Stomach (tissue), 4 donors: ENCODE results near the gene LY6G6C.

Source experiments
- POLR2A ChIP-seq, 4 donors: fragments of 450-650 bp; IDR thresholded peaks; one replicate each; pipeline ENCODE4 v1.6.1; 2016; ENCODE audit warnings: antibody characterized with exemption in 4 of 4, control low read depth in 2 of 4, mild to moderate bottlenecking in 1 of 4, moderate library complexity in 1 of 4
- TF ChIP-seq, protein P1 (sequence below), 7 experiments: fragments of 450-650 bp in 4 of 7; fragments of 200-600 bp in 3 of 7; sonication (generic) in 3 of 7; IDR thresholded peaks; one replicate each; pipeline ENCODE4 v1.5.1; 2016 to 2019; ENCODE audit warnings: antibody characterized with exemption in 7 of 7, control low read depth in 2 of 7, mild to moderate bottlenecking in 1 of 7

GRCh38 chr6:31710523-31711219 lies 10.9 kb downstream of the LY6G6C start:
- no peak for TF ChIP-seq POLR2A (IDR thresholded peaks at IDR 0.05)
- TF ChIP-seq, protein P1, sequence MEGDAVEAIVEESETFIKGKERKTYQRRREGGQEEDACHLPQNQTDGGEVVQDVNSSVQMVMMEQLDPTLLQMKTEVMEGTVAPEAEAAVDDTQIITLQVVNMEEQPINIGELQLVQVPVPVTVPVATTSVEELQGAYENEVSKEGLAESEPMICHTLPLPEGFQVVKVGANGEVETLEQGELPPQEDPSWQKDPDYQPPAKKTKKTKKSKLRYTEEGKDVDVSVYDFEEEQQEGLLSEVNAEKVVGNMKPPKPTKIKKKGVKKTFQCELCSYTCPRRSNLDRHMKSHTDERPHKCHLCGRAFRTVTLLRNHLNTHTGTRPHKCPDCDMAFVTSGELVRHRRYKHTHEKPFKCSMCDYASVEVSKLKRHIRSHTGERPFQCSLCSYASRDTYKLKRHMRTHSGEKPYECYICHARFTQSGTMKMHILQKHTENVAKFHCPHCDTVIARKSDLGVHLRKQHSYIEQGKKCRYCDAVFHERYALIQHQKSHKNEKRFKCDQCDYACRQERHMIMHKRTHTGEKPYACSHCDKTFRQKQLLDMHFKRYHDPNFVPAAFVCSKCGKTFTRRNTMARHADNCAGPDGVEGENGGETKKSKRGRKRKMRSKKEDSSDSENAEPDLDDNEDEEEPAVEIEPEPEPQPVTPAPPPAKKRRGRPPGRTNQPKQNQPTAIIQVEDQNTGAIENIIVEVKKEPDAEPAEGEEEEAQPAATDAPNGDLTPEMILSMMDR (IDR thresholded peaks at IDR 0.05): no peak
